Fibroblast of lung (primary cell): ENCODE measurements around the gene VGLL4.

Source experiments
- EZH2 ChIP-seq: IDR thresholded peaks from 2 replicates; pipeline ENCODE4 v1.5.1; 2012; ENCODE audit warnings: low read length, control low read depth, mild to moderate bottlenecking; ENCODE audit errors: missing control alignments
- TF ChIP-seq, protein P1 (sequence below), 2 donors: IDR thresholded peaks in 1 of 2; conservative IDR thresholded peaks in 1 of 2; 1 replicate in 1 of 2; 2 replicates in 1 of 2; pipeline ENCODE4 v1.5.1; 2011 to 2012; ENCODE audit warnings: low read length in 2 of 2, control low read depth in 1 of 2, inconsistent platforms in 1 of 2, low read depth in 1 of 2, mild to moderate bottlenecking in 1 of 2

DNA sequence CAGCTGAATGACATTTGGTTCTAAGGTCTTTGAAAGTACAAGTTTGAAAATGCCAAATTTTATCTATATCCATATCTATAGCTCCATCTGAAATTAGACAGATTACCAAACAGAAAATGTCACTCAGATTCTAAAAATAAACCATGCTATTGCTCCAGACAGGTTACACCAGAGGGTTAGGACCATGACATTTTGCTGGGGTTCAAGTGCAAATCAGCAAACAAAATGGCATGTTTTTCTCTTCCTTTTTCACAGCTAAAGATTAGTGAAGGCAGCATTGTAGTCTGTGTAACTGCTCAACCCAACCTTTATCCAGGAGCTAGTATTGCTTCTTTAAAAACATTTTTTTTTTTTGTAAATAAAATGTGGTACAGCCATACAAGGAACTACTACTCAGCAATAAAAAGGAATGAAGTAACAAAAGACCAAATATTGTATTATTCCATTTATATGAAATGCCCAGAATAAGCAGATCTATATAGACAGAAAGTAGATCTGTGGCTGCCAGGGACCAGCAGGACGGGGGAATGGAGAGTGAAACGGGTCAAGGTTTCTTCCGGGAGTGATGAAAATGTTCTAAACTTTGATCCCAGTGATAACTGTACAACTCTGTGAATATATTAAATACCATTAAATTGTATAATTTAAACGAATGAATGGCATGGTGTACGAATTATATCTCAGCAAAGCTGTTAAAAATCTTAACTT, 18.2 kb downstream of the VGLL4 start:
- TF ChIP-seq, protein P1, sequence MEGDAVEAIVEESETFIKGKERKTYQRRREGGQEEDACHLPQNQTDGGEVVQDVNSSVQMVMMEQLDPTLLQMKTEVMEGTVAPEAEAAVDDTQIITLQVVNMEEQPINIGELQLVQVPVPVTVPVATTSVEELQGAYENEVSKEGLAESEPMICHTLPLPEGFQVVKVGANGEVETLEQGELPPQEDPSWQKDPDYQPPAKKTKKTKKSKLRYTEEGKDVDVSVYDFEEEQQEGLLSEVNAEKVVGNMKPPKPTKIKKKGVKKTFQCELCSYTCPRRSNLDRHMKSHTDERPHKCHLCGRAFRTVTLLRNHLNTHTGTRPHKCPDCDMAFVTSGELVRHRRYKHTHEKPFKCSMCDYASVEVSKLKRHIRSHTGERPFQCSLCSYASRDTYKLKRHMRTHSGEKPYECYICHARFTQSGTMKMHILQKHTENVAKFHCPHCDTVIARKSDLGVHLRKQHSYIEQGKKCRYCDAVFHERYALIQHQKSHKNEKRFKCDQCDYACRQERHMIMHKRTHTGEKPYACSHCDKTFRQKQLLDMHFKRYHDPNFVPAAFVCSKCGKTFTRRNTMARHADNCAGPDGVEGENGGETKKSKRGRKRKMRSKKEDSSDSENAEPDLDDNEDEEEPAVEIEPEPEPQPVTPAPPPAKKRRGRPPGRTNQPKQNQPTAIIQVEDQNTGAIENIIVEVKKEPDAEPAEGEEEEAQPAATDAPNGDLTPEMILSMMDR (conservative IDR thresholded peaks at IDR 0.05 in 1 of 2, IDR thresholded peaks at IDR 0.05 in 1 of 2; ENCODE audit: low read depth in 1 of 2, low read length in 2 of 2) = no peak
- TF ChIP-seq EZH2 = no peak
